SK-N-SH treated with all-trans-retinoic acid at 6 μM for 48 hours (cell line): ENCODE data around the gene NXN.
"Not testable (repeated sequence)": the region's sequence is repeated elsewhere in the genome, so short reads cannot be mapped to it uniquely, and the experiment has no call there.

Experiments
- PPARA ChIP-seq: fragments of 250-450 bp; sonication (Bioruptor Pico); IDR thresholded peaks from 2 replicates; pipeline ENCODE4 v1.5.0; 2020; ENCODE audit warnings: mild to moderate bottlenecking, borderline replicate concordance
- ZFP3 ChIP-seq: fragments of 250-450 bp; sonication (Bioruptor Pico); IDR thresholded peaks from 2 replicates; pipeline ENCODE4 v1.5.0; 2020; ENCODE audit warnings: mild to moderate bottlenecking, moderate library complexity

GRCh38 chr17:755319-755961, 224.1 kb downstream of the NXN start:
- not testable (repeated sequence) for TF ChIP-seq PPARA, ZFP3 (CRISPR knock-in tag)
